ENCODE data around the gene PKDREJ.

PKDREJ gene

GRCh38 chr22:46299101-46299500, 36.0 kb upstream of the PKDREJ start:
- TF ChIP-seq ZFX (IDR thresholded peaks at IDR 0.05; ENCODE audit: borderline replicate concordance) (no peak), CTCF (IDR thresholded peaks at IDR 0.05) (no peak)
- H3K27ac ChIP-seq: no peak overlapping the region

GRCh38 chr22:46297151-46297812, 34.1 kb upstream of the PKDREJ start:
- H3K27ac ChIP-seq: peak overlapping the region; percentile 98
- TF ChIP-seq ZFX (IDR thresholded peaks at IDR 0.05; ENCODE audit: borderline replicate concordance) (no peak), CTCF (IDR thresholded peaks at IDR 0.05) (no peak)

- TF ChIP-seq CTCF (IDR thresholded peaks at IDR 0.05) (peak; percentile 28), ZFX (IDR thresholded peaks at IDR 0.05; ENCODE audit: borderline replicate concordance) (no peak)
- H3K27ac ChIP-seq: peak within 1 kb of the TSS; percentile 98
Observed at GRCh38 chr22:46296257-46297150, 33.4 kb upstream of the PKDREJ start, which contains the start of gene GTSE1. Gene GTSE1, plus strand, starts transcription at chr22:46296870. Its CDS starts 531 bp downstream, at chr22:46297401.

- TF ChIP-seq ZFX (IDR thresholded peaks at IDR 0.05; ENCODE audit: borderline replicate concordance) (no peak), CTCF (IDR thresholded peaks at IDR 0.05) (no peak)
Observed at GRCh38 chr22:46295277-46295971, 32.3 kb upstream of the PKDREJ start.

GRCh38 chr22:46294784-46295183, 31.6 kb upstream of the PKDREJ start:
- peak overlapping the region; percentile 98; the same call in 1 of the 2 replicates for H3K27ac ChIP-seq
- no peak for TF ChIP-seq CTCF (IDR thresholded peaks at IDR 0.05)

More at GRCh38 chr22:46295277-46295971, 32.3 kb upstream of the PKDREJ start:
- H3K27ac ChIP-seq: peak overlapping the region; percentile 98

- TF ChIP-seq ZFX (IDR thresholded peaks at IDR 0.05; ENCODE audit: borderline replicate concordance) (no peak), CTCF (IDR thresholded peaks at IDR 0.05) (no peak)
- peak overlapping the region; percentile 98; the same call in 1 of the 2 replicates for H3K27ac ChIP-seq
Observed at GRCh38 chr22:46293577-46294260, 30.6 kb upstream of the PKDREJ start.

Data from 22Rv1 (cell line).